SH-SY5Y (cell line): ENCODE results near the gene MMP28.

Source experiments
- GATA2 ChIP-seq: IDR thresholded peaks from 2 replicates; pipeline ENCODE4 v1.6.1; 2011; ENCODE audit warnings: mild to moderate bottlenecking, low read depth, low read length
- GATA3 ChIP-seq: IDR thresholded peaks from 2 replicates; pipeline ENCODE4 v1.6.1; 2011; ENCODE audit warnings: low read depth, mild to moderate bottlenecking, low read length, moderate library complexity

MMP28 gene

DNA sequence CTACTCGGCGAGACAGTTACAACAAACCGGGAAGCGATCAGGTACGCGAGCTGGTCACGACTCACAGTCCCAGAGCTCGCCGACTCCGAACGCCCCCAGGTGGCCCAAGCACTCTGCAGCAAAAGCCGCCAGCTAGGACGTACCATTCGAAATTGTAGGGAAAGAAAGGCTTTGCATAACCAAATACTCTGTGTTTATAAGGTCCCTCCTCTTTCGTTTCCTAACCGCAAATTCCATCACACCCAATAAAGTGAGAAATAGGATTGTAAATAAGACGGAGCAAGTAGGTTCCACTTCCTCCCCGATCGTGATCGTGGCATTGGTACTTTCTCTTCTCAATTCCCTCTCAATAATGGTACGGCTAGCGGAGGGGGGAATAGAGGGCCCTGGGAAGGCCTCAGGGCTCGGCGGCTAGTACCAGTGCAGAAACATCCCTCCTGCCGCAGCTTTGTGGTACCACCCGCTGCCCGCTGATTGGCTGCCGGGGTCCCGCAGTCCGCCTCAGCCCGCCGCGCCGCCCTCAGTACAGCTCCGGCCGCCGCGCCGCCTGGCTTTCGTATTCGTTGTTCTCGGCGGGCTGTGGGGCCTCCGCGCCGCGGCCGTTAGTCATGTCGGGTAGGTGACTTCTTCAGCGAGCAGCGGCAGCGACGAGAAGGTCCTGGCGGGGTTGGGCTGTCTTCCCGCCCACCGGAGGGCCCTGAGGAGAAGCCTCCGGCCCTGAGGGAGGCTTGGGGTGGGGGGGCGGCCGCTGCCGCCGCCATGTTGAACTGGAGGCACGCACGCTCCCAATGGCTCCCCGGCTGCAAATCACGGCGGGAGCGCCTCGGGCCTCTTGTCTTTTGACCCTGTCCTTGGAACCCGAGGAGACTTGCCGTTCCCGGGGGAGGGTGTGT is 13.8 kb upstream of the MMP28 start, which contains the start of gene TAF15:
Gene TAF15, plus strand, starts transcription at position 523 of the 893 bp plus-strand sequence. Its CDS starts 86 bp downstream, at position 609.
- no peak for TF ChIP-seq GATA3

DNA sequence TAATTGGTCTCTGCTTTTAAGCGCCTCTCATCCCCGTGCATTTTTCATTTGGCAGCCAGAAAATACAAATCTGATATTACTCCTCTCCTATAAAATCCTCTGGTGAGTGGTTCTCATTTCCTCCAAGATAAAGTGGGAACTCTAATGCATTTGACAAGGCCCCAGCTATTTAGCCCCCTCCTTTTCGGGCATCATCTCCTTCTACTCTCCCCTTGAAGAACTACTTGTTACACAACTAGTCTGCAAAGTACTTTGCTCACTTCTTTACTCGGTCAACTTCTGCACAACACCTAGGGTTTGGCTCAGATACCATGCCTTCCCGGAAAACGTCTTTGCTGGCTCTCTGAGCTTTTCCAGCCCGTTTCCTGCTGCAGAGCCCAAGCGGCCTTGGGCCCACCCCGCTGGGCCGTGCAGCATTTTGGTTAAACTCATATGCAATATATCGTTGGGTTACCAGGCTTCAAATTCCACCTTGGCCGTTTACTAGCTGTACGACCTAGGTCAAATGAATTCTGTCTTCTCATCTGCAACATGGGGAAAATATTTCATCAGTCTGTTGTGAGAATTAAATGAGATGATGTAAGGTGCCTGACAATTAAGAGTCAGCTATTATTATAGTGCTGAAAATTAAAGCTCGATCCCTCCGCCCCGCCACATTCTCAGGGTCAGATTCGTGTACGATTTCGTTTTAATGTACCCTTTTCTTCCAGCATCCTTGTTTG is 13.0 kb upstream of the MMP28 start:
- TF ChIP-seq GATA2 = no peak
- no peak for TF ChIP-seq GATA3

DNA sequence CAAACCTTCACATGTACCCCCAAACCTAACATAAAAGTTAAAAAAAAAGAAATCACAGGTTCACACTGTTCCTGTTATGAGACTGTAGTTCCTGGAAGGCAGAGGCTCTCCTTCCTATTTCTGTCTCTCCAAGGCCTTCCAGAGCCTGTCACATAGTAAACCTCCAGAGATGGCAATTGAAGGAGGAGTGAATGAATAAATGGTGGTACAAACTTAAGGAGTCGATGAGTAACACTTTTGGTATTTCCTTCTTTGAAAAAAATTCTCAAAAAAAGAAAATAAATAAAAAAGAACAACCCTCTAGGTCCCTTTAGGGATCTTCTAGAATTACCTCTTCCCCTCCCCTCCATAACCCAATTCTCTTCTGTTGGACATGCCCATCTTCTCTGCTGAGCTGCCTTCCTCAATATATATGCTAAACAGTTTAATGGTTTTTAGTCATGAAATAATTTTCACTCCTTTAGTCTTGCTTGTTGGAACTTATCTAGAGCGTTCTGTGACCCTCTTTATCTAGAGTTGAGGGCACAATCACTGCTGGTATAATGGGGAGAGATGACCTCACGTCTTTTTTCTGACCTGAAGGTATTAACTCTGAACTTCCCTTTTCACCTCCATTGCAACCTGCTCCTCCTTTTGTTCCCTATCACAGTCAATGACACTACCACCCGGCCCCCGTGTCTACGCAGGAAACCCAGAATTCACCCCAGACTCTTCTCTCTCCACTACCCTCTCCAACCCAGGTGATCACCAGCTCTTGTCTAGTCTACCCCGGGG is 12.1 kb upstream of the MMP28 start:
- TF ChIP-seq GATA2 (no peak), GATA3 (no peak)

DNA sequence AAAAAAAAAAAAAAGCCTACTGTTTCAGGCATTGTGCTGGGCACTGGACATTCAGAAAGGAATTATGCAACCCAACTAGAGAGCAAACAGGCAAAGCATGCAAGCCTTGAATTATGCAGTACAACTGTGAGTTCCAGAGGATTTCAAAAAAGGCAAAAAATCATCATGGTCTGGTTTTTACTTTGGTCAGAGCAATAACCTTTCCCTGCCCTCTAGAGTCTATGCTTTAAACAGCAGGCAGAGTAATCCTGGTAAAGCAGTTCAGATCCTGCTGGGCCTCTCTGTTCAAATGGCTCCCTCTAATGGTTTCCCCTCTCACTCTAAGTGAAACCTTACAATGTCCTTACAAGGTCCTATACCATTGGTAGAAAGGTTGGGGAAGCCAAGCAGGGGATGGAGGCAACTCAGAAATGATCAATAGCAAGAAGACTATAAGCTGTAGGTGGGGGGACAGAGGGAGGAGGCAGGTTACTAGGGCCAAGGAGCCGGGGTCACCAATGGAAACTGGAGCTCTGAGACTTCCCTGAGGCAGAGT is 9.3 kb upstream of the MMP28 start:
- TF ChIP-seq GATA3 (no peak), GATA2 (no peak)

DNA sequence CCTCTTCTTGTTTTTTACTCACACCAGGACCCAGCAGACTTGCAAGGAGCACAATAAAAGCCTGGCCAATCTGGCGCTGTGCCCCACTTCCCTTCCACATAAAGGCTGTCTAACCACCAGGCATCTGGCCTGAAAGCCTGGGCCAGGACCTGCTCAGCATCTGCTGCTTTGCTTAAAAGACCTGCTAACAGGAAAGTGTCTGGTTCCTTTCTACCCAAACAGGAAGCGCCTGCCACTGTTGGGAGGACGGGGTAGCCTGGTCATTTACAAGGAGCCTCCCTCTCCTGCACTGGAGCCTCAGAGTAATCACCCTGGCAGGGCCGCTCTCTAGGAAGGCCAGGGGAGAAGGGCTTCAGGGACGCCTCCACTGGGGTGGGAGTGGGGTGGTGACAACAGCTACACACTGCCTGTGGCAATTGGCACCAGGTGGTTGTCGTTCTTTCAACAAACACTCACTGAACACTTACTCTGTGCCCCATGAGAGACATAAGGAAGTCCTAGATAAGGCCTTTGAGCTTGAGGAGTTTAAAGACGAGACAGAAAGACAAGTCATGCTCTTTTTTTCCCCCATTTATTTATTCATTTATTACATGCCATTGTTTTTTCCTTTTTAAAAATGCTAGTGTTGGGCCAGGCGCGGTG is 6.3 kb upstream of the MMP28 start:
- TF ChIP-seq GATA3 = no peak
- no peak for TF ChIP-seq GATA2

DNA sequence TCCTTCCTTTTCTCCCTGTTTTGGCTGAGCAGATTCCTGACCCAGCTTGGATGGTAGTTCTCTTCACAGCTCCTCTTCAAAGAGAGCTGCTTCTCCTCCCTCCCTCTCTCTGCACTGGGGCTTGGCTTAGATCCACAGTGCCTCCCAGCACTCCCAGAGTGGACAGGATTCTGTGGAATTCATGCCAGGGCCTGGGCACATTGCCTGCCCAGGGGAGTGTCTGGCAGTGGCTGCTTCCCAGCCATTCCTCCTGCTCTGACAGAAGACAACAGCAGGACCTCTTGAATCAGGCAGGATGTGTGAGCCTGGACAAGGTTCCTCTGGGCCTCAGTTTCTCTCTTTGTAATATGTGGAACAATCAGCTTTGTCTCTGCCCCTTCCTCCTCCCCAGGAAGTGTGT is 4.5 kb upstream of the MMP28 start:
- TF ChIP-seq GATA3 = no peak
- no peak for TF ChIP-seq GATA2

DNA sequence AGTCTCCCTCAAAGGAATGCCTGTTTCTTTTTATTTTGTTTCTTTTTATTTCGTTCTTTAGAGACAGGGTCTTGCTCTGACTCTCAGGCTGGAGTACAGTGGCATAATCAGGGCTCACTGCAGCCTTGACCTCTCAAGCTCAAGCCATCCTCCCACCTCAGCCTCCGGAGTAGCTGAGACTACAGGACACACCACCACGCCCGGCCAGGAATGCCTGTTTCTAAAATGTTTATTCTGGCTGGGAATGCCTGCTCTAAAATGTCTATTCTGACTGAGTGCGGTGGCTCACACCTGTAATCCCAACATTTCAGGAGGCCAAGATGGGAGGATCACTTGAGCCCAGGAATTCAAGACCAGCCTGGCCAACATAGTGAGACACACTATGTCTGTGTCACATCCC is 2.5 kb upstream of the MMP28 start:
- TF ChIP-seq GATA3 = no peak
- TF ChIP-seq GATA2 = no peak

DNA sequence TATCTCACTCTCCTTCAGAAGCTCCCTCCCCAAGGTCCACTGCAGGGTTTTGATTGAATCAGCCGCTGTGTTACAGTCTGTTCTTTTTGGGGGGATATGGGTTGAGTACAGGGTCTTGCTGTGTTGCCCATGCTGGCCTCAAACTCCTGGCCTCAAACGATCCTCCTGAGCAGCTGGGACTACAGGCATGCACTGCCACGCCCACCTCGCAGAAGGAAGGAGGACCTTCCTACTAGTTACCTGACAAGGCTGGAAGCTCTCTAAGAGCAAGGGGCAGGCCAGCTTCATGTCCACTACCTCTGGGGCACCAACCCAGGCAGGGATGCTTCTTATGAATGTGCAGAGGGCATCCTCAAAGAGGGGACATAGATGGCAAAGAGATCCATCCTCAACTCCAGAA is 1.9 kb upstream of the MMP28 start:
- no peak for TF ChIP-seq GATA2

DNA sequence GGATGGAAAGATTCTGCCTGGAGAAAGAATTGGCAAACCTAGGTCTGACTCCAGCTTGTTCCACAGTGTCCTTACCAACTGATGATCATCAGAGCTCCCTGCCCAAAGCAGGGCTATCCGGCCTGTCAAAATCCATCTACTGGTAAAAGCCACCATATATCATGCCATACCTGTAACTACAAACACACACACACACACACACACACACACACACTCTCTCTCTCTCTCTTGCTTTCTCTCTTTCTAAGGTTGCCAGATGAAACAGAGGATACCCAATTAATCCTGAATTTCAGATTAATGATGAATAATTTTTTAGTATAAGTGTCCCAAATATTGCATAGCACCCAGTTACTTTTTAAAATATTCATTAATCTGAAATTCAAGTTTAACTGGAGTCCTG is 1.5 kb upstream of the MMP28 start:
- TF ChIP-seq GATA2 = no peak
- TF ChIP-seq GATA3 = no peak

DNA sequence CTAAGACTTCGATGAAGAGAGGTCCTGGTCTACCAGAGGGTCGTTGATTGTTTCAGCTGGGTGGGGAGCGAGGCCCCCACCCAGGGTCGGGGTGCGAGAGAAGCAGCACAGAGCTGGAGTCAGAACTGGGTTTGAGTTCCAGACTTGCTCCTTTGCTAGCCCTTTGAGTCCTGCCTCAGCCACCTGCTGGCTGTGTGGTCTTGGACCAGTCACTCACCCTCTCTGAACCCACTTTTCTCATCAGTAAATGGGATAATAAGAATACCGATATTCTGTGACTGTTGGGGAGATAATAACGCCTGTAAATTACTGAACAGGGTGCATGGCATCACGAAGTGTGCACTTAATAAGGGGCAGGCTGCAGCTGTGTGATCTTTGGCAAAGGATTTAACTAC is 427 bp upstream of the MMP28 start:
- TF ChIP-seq GATA3 (no peak), GATA2 (no peak)

DNA sequence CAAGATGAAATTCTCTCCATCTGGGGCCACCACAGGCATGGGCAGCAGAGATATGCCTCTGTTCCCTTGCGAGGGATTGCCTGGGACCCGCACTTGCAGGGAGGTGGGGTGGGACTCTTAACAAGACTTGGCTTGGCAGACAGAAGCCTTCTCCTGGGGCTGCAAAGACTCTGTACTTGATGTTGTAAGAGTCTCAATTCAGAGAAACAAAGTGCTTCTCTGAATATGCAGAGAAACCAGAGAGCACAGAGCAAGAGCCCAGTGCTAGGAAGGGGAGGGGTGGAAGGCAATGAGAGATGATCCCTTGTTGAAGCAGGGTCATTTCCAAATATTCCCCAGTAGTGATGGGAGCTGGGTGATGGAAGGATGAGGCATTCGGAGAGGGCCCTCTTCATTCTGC is 2.2 kb downstream of the MMP28 start:
- no peak for TF ChIP-seq GATA3
- no peak for TF ChIP-seq GATA2

DNA sequence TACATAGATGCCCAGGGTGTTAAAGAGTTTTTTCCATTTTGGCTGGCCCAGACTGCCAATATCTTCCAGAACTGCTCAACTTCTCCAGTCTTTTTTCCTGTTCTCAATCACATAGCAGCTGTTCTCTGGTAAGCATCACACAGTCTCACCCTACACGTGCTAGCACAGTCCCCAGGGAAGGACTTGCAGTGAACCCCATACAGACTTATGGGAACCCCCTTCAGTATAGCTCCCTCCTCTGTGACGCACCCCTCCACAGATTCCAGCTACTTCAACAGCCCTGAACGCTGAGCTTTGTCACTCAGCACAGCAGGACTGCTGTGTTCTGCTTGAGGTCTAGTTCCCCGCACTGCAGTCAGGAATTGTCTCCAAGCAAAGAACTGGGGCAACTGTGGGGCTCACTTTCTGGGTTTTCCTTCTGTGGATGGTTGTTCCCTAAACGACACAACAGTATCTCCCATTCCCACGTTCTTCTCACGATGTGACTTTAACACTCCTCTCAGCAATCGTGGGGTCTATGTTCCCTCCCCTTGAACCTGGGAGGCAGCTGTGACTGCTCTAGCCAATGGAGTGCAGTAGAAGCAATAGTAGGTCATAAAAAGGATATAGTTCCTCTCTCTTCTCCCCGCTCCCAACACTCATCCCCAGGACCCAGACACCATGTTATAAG is 3.6 kb downstream of the MMP28 start:
- TF ChIP-seq GATA2 = no peak
- no peak for TF ChIP-seq GATA3

DNA sequence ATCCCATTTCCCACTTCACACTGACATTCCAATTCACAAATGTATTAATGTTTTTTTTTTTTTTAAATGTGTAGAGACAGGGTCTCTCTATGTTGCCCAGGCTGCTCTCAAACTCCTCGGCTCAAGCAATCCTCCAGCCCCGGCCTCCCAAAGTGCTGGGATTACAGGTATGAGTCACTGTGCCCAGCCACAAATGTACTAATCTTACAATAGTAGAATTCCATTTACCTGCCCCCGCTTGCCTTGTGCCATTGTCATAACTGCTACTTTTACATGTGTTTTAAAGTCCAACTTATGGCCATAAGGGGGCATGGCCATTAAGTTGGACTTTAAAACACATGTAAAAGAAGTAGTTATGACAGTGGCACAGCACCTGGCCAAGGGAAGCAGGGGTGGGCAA is 4.6 kb downstream of the MMP28 start:
- TF ChIP-seq GATA3 (no peak), GATA2 (no peak)
